ENCODE data around the gene CD3G.
A peak's percentile ranks its signal among the peaks of the same experiment; 100 is the strongest.
"Not testable (repeated sequence)": the region's sequence is repeated elsewhere in the genome, so short reads cannot be mapped to it uniquely, and the experiment has no call there.

The CD3G gene

DNA sequence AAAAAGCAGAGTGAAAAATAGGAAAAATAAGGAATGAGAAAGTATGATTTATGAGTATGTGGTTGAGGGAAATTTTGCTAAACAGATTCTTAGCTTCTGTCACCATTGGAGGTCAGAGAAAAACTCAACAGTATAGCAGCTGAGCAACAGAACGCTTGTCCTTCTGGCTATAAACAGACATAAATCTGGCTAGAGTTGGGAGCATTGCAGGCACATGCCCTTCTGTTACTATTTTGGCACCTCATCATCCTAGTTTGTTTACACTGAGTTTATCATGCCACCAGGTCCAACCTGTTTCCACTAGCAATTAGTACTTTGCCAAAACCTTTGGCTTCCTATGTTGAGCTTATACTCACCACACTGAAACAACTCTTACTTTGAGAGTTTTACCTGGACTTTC lies 22.1 kb downstream of the CD3G start:
- no peak for DNase-seq
- intact Hi-C loops (cut with DNase I) = no loop called here

DNA sequence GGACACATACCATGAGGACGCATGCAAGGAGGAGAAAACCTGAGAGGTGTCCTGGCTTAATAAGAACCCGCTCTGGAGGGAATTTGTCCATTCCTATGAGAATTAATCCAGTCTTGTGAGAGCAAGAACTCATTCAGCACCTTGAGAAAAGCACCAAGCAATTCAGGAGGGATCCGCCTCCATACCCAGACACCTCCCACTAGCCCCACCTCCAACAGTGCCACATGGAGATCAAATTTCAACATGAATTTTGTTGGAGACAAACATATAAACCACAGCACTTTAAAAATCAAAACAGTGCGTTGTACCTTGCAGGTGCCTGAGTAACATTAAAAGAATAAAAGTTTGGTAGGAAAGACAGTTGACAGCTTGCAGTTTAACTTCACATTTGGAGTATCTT lies 26.6 kb downstream of the CD3G start:
- DNase-seq = no peak
- intact Hi-C loops (cut with DNase I) = no loop called here

DNA sequence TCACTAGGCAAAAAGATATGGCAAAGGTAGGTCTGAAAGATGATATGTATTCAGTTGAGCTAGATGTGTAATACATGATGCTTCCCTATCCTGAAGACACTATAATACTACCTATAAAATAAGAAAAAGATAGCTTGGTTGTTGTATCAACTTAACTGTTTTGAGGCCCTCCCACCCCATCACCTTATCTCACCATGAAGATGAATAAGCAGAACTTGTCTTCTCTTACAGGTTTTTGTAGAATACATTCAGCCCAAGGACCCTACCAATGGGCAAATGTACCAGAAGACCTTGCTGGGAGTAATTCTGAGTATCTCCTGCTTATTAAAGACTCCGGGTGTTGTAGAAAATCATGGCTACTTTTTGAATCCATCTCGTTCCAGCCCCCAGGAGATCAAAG lies 29.1 kb downstream of the CD3G start:
- DNase-seq = no peak
- intact Hi-C loops (cut with DNase I) = no loop called here

DNA sequence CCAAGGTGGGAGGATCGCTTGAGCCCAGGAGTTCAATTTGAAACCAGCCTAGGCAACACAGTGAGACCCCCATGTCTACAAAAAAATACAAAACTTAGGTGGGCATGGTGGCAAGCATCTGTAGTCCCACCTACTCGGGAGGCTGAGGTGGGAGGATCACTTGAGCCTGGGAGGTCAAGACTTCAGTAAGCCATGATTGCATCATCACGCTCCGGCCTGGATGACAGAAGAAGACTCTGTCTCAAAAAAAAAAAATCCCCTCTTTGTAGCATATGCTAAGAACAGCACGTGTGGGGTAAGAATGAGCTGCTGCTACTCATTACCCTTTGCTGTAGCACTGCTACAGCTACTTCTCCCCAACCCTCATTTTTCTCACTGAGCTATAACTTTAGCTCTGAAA lies 29.7 kb downstream of the CD3G start:
- intact Hi-C loops (cut with DNase I) = no loop called here
- no peak for DNase-seq

DNA sequence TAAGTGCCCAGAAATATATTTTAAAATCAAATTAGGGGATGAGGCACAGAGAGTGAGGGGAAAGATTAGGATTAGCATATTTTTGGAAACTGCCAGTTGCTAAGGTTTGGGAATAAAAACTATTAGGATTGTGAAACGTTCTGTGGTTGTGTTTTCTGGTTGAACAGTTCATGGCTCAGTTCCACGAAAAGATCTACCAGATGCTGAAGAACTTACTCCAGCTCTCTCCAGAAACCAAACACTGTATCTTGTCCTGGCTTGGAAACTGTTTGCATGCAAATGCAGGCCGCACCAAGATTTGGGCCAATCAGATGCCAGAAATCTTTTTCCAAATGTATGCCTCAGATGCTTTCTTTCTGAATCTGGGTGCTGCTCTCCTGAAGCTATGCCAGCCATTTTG lies 30.6 kb downstream of the CD3G start:
- no peak for DNase-seq

DNA sequence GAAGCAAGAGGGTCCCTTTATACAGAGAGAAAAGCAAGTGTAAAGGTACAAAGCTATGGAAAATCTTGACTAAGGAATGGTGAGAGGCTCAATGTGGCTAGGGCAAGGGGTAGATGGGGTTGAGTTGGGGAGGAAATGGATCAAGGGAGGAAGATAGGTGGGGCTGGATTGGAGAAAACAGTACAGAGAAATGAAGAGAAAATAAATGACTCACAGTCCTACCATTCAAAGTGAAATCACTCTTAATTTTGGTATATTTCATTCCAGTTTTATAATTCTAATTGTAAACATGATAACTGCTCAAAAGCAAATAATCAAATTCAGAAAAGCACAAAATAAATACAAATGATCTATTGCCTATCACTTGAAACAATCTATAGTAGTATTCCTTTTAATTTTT lies 31.8 kb downstream of the CD3G start:
- intact Hi-C loops (cut with DNase I) = no loop called here
- no peak for DNase-seq

More for the DNA sequence above, 30.6 kb downstream of the CD3G start:
- intact Hi-C loops (cut with DNase I) = no loop called here

DNA sequence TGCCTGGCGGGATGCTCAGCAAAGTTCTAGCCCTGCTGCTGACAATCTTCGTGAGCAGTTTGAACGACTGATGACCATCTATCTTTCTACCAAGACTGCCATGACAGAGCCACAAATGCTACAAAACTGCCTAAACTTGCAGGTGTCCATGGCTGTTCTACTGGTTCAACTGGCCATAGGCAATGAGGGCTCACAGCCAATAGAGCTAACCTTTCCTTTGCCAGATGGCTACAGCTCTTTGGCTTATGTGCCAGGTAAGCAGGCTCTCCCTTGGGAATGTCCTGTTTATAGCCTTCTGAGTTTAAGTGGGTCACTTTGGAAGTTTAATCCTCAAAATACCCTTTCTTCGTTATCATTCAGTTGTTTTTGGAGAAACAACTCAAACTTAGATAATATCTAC lies 35.4 kb downstream of the CD3G start:
- intact Hi-C loops (cut with DNase I) = no loop called here
- DNase-seq = no peak

DNA sequence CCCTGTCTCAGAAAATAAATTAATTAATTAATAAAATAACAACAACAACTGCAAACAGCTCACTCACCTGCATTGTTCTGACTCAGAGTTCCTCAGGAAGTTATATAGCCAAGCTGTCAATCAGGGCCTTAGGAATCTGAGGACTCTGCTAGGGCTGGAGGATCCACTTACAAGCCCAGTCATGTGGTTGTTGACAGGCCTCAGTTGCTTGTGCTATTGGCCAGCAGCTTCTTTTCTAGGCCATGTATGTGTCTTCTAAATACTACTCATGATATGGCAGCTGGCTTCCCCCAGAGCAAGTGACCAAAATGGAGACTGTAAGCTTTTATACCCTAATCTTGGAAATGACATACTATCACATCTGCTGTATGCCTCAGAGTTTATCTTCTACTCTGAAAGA lies 36.4 kb downstream of the CD3G start:
- intact Hi-C loops (cut with DNase I) = no loop called here
- DNase-seq = no peak

DNA sequence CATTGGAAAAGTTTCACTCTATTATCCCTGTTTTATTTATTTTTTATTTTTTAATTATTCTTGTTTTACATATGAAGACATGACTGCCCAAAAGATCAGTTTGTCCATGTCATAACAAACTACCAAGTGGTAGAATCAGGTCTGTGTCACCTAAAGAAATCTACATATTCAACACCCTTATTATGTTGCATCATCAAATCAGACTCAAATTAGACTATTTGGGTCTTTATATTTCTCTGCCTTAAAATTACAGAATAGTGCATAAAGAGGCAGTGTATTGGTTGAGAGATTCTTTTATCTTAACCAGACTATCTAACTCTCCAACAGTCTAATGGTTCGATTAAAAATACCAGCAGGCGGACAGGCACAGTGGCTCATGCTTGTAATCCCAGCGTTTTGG lies 38.8 kb downstream of the CD3G start:
- intact Hi-C loops (cut with DNase I) = no loop called here
- no peak for DNase-seq

DNA sequence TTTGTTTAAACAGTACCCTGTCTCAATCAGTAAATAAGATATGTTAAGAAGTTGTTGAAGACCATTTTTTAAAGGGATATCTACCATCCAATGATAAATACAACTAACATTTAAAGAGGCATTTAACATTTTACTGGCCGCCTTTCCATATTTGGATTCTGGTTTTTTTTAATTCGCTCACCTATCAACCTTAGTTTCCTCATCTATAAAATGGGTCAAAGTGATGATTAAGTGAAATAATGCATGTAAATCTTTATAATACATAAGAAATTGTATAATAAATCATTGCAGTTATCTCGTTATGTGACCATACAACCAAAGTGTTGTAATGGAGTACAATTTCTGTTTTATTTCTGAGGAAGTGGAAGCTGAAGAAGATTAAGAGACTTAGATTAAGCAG lies 39.5 kb downstream of the CD3G start:
- intact Hi-C loops (cut with DNase I) = no loop called here
- DNase-seq = no peak

DNA sequence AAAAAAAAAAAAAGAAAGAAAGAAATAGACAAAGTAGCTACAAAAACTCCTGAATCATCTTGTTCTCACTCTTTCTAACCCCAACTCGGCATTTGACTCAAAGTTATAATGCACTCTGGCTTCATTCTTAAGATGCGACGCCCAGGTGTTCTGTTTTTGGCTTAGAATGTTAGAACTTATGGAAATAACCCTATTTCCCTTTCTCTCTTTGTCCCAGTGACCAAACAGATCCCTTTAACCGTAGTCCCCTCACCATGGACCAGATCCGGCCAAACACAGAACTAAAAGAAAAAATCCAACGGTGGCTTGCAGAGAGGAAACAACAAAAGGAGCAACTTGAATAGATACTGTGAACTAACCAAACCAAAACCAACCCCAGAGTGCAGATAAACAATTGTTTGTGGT lies 52.0 kb downstream of the CD3G start:
- intact Hi-C loops (cut with DNase I) = no loop called here
- DNase-seq = no peak

DNA sequence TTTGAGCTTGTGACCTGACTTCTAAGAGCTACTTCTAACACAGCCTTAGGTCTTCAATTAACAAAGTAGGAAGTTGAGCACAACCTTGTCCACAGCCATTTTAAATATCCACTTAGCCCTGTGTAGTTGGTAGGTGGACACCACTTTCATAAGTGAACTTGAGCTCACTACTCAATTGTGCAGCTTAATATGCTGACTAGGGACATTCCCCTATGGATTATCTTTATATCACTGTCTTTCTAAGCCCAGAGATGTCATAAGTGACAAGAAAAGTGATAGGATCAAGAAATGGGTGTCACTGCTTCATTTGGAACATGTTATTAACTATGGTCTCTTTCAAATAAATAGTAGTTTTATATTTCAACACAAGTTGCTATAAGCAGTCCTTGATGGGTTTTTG lies 53.3 kb downstream of the CD3G start:
- intact Hi-C loops (cut with DNase I) = no loop called here

DNA sequence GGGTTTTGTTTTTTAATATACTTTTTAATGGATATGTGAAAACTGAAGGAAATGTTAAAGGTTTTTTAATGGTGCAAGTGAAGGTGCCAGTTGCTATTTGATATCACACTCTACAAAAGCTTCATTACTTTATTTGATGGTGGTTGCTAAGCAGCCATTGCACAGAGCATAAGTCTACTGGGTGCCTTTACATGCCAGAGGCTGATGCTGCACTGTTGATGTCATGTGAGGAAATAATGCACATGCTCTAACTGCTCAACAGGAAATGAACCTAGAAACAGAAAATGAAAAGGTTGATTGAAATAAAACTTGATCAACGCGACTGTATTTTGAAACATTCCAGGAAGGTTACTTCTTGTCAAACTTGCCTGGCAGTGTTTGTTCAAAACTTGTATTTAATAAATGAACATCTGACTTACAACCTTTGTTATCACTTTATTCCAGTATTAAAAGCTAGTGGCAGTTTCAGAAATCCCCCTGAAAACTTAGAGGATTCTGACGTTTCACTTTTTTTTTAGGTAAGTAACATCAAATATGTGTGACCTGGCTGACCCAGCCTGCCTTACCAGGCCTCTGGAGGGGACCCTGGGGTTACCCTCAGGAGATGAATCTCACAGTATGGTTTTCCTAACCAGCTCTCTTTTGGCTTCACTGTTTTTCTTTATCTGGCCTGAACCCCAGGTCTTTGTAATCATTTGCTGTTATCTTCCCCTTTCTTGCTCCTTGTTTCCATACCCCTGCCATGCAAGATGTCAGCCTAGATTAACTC lies 54.8 kb downstream of the CD3G start:
- intact Hi-C loops (cut with DNase I) = no loop called here

More for the DNA sequence above, 53.3 kb downstream of the CD3G start:
- no peak for DNase-seq

DNA sequence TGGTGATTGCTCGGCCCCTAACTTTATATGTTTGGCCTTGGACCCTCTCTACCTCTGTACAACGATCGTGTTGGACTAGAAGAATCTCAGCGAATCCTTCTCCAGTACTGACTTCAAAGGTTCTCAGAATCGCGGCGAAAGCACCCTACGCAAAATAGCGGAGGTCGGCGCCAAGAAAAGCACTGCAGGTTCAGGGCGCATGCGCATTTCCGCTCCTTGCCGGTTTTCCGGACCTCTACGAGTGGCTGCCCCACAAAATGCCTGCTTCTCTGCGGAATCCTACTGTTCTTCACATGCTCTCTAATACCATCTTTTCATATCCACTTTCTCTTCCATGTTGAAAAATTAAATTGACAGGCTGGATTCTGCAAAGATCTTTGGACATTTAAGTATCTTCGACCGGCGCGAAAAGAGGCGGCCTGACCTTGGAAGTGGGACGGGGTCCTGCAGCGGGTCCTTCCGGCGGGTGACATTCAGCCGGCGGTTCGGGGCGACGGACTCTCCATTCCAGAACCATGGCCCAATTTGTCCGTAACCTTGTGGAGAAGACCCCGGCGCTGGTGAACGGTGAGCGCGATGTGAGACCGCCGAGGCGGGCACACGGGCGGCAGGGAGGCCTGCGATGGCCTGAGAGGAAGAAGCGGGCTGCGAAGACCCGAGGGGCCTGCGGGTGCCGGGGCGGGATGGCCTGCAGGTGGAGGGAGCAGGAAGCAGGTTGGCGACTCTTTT lies 57.2 kb downstream of the CD3G start, which contains the start of gene ATP5MG:
Gene ATP5MG (plus strand): TSS at position 456 of the 729 bp plus-strand sequence. CDS start 60 bp downstream, at position 516.
- peak; percentile 84 to 96 (median 91) for DNase-seq
- intact Hi-C loops (cut with DNase I) = loop anchor here (5.0 kb wide), 2 partner anchors 36 to 86 kb away; partner anchors contain the start of gene KMT2A

More for the DNA sequence above, 54.8 kb downstream of the CD3G start:
- no peak for DNase-seq

DNA sequence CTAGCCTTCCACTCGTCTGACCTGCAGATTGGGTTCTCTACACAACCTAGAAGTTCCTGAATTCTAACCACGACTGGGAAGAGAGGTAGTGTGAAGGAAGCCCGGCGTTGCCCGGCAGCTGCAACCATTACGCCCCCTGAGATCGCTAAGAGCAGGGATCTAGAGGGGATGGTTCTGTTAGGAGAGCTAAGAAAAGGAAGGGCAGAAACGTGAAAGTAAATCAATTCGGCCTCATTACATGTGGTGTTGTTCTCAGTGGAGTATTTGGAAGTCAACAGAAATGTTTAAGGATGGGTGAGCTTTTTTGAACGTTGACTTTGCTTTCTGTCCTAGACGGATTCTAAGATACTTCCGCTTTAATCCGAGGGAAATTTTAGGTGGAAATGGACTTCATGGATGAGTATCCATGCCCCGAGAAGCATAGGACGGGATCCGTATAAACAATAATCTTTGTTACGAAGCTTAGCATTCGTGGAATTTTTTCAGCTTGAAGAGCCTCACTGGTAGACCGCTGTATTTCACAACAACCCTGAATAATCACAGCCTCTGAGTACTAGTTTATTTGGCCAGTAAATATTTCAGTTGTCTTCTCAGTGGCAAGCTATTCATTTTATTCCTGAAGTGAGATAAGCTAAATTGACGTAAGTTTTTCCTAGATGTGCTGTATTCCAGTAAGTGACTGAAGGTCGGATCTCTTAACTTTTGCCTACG lies 57.9 kb downstream of the CD3G start:
- peak in 1 of 42 donors; percentile 14 for DNase-seq
- intact Hi-C loops (cut with DNase I) = loop anchor here (5.0 kb wide), 2 partner anchors 35 to 85 kb away; partner anchors contain the start of gene KMT2A

DNA sequence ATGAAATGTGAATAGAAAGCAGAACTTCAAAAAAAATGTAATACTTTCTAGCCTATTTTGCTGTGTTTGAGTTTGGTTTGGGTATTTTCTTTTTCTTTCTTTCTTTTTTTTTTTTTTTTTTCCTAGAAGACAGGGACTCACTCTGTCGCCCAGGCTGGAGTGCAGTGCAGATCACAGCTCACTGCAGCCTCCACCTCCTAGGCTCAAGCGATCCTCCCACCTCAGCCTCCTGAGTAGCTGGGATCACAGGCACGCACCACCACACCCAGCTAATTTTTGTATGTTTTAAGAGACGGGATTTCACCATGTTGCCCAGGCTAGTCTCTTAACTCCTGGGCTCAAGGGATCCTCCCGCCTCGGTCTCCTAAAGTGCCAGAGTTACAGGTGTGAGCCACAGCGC lies 58.5 kb downstream of the CD3G start:
- DNase-seq = not testable (repeated sequence)
- intact Hi-C loops (cut with DNase I) = loop anchor here (5.0 kb wide), 2 partner anchors 35 to 85 kb away; partner anchors contain the start of gene KMT2A

Measured in head of caudate nucleus (tissue), 42 donors.